Amygdala (tissue), 56 donors: Measurements from ENCODE around the gene ZSCAN26.
A peak's percentile ranks its signal among the peaks of the same experiment; 100 is the strongest.

Experiments used
- DNase-seq, 56 donors: peaks; one replicate each; lab custom pipeline; 2025; lab: John Stamatoyannopoulos, UW

The ZSCAN26 gene

DNA sequence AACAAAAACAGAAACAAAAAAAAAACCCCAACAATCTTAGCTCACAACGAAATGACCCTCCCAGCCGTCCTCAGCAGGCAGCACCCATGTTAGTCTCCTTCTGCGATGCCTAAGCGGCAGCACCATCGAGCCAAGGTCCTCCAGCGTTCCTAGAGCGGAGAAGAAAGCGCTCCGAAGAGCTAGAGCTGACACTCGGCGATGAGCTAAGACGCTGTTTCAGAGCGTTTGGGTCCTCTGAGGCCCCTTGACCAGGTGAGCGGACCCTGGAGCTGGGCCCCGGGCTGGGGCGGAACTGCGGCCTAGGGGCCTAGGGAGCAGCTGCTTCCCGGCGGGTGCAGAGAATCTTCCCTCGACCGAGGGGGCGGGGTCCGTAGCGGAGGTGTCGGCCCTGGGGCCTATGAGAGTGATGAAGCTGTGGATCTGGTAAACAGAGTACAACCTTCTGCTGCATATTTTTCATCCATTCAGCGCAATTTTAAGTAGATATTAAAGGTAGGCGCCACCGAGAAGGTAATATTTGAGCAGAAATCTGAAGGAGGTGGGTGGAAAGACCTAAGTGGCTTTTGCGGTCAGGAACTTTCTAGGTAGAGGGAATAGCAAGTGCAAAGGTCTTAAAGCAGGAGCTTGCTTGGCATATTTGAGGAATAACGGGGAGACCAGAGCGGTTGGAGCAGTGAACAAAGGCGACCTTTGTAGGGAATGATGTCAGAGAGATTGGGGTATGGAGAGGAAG, at the start of gene ZSCAN26:
ZSCAN26 (plus strand) TSS at position 182 of the 733 bp plus-strand sequence. CDS start 4,777 bp downstream, outside the sequence.
- peak; percentile 20 to 90 (median 72) for DNase-seq

GRCh38 chr6:28217890-28218289, 49.1 kb upstream of the ZSCAN26 start:
- no peak for DNase-seq

- peak in 39 of 56 donors; percentile 7 to 74 (median 39) for DNase-seq
Measured at GRCh38 chr6:28218312-28219248, 48.4 kb upstream of the ZSCAN26 start.

GRCh38 chr6:28220257-28221133, 46.4 kb upstream of the ZSCAN26 start:
- no peak for DNase-seq

DNA sequence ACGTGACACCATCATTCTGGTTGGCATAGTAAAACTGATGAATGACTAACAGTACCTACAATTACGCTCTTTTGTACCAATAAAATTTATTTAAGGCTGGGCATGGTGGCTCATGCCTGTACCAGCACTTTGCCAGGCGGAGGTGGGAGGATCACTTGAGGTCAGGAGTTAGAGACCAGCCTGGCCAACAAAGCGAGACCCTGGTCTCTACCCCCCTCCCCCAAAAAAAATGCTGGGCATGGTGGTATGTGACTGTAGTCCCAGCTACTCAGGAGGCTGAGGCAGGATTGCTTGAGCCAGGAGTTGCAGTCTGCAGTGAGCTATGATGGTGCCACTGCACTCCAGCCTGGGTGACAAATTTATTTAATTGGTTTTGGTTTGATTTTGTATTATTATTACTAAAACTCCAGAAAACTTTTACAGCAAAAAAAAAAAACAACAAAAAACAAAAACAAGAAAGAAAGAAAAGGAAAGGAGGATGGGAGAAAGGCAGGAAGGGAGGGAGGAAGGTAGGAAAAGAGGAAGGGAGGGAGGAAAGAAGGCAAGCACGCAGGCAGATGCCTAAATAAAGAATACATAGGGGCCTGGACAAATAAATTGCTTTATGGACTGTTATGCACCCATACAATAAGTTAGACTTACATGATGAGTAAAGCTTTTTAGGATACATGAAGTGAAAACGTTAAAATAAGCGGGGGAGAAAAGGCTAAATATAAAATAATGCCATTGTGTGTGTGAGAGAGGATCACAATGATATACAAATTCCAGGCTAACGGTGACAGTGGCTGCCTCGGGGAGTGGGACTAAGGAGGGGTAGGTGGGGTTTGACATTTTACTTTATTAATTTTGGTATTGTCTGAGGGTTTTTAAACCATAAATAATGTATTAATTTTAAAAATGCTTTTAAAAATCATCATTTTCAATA, 42.5 kb upstream of the ZSCAN26 start:
- no peak for DNase-seq

DNA sequence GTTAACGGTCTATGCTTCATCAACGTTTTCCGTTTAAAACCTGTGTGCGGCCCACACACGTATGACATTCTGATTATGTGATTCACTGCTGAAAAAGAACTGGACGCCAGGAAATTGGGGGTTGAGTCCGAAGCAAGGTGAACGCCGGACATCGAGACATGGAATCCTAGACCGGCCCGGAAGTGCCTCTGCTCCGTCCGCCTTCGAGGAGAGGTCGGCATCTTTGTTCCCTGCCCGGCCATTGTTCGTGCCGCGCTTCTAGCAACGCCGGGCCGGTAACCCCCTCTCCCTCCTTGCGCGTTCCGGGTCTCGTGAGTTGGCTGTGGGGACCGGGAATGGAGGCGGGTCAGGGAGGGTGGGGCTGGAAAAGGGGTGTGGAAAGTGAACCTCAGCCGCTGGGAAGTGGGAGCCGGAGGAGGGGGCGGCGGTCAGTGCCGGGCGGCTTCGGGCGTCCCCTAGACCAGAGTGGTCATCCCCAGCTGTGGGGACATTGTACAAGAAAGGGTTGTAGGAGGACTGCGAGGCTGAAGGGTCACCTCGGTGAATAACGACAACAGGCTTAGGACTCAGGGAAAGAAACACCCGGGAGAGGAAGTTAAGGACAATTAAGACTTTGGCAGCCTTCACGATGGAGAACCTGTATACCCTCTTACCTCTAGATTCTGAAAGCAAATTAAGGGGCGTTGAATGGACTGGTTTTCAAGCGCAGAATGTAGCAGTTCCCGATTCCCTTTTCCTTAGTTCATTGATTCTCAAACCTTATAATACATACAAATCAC, 41.7 kb upstream of the ZSCAN26 start, which contains the start of gene ZSCAN9:
ZSCAN9 (plus strand) TSS at position 220 of the 779 bp plus-strand sequence. CDS start 1,810 bp downstream, outside the sequence.
- DNase-seq, result peak in 53 of 56 donors; percentile 8 to 78 (median 51)

DNA sequence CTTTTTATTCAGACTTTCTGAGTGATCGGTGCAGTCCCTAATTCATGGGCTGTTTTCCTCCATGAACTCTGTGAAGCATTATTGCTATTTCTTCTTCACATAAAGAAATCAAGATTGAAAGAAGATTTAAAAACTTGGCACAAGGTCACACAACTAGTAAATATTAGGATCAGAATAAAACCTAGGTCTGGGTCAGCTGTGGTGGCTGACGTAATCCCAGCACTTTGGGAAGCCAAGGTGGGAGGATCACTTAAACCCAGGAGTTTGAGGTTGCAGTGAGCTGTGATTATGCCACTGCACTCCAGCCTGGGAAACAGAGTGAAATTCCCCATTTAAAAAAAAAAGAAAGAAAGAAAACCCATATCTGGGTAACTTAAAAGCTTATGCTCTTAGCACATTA, 40.5 kb upstream of the ZSCAN26 start:
- DNase-seq, result no peak

- no peak for DNase-seq
Measured at GRCh38 chr6:28232785-28233184, 34.2 kb upstream of the ZSCAN26 start.

DNA sequence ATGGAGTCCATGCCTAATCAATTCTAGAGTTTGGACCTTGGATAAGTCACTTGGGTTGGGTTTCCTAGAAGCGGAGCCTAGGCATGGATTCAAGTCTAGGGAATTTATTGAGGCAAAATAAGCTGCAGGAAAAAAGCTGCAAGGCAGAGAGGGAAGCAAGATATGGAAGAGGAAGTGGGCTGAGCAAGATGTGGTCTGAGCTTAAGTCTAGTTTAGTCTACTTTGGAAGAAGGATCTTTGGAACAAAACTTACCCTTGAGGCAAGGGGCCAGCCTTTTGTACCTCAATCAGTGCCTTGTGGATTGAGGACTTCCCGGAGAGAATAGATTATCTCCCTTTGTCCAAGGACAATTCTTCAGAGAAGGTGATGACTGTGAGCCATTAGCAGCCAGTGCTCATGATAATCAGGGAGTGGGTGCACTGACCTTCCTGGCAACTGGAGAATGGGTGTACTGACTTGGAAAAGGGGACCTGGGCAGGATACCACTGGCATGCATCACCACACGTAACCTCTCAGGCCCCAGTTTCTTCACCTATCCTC, 31.0 kb upstream of the ZSCAN26 start:
- no peak for DNase-seq

DNA sequence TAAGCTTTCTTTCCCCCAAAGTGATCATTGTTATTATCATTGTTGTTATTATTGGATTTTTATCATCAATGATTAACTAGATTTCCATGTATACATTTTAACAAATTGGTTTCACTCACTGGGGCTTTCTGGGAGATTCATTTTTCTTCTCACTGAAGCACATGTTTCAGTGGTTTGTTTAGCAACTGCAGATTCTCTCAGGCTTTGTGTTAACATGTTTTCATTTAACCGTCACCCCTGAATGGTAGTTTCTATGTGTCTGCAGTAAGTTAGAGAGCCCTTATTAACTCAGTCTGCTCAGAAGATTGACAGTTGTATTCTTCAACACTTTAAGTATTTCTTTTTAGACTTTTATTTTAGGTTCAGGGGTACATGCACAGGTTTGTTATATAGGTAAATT, 27.3 kb upstream of the ZSCAN26 start:
- DNase-seq, result no peak

DNA sequence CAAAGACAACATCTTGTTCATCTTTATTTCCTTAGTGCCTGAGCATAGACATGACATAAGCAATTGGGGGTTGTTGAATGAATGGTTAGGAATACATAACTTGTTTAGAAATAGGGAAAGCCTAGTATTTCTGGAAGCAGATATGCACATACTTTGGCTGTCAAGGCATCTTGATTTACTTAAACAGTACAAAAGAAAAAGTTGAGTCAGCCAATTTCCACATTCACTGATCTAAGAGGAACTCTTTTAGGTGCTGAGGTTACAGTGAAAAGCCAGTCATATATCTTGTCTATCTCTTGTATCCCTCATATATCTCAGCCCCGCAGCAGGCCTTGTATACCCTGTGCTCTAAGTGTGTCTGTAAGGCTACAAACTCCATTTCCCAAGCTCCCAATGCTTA, 26.5 kb upstream of the ZSCAN26 start:
- no peak for DNase-seq

- no peak for DNase-seq
Measured at GRCh38 chr6:28243946-28244345, 23.0 kb upstream of the ZSCAN26 start.

DNA sequence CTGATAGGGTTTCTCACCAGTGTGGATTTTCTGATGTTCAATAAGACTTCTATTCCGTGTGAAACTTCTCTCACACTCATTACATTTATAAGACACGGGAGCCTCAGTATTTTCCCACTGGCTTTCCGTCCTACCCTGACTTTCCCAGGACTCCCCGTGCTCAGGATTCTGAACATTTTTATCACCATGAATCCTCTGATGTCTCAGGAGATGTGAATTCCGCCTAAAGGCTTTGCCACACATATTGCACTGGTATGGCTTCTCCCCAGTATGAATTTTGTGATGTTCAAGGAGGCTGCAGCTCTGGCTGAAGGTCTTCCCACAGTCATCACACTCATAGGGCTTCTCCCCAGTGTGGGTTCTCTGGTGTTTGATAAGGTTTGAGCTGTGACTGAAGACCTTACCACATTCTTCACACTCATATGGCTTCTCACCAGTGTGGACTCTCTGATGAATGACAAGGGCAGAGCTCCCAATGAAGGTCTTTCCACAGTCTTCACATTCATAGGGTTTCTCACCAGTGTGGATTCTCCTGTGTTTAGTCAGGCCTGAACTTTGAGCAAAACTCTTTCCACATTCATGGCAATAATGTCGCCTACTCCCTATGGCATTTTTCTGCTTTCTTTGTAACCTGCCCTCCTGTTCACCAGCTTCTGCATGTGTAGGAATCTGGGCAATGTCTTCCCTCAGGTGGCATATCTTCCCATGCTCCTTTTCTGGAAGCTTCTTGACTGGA, 21.6 kb upstream of the ZSCAN26 start:
- DNase-seq, result no peak

DNA sequence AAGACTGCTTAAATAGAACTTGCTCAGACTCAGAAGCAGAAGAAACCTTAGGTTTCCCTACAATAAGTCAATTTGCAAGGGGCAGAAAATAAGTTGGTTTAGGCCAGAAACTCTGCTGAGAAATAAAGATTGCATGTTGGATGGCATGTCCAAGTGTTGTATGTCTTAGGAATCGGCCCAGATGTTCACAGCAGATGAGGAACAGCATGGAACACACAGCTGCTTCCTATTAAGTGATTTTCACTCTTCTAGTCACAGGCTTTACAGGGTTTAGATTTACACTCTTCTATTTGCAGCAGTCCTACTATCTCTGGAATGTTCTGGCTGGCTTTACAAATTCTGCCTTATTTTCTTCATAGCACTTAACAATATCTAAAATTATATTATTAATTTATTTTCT, 18.0 kb upstream of the ZSCAN26 start:
- DNase-seq, result no peak

DNA sequence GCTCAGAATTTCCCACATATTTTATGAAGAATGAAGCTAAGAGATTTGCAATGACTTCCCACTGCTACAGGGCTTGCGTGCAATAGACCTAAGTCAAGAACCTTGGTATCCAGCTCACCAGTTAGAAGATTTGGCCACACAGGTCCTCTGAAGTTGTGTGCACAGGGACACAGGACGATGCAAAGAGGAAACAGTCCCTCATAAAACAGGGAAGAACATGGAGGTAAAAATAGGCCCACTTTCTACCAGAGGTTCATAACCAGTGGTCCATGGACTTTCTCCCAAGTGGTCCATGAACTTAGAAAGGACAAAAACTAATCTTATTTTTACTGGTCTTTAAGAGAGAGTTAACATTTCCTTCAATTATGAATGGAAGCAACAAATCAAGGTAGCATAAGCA, 16.2 kb upstream of the ZSCAN26 start:
- DNase-seq, result no peak

GRCh38 chr6:28251661-28252008, 15.3 kb upstream of the ZSCAN26 start:
- peak in 4 of 56 donors; percentile 9 to 53 (median 40) for DNase-seq
